Loucy (cell line): Measurements from ENCODE around the gene CADM1.

Experiments used
- EZH2phosphoT487 ChIP-seq: fragments of 200-600 bp; IDR thresholded peaks from 2 replicates; pipeline ENCODE4 v1.6.1; 2018; ENCODE audit warnings: antibody characterized with exemption, mild to moderate bottlenecking, moderate library complexity, borderline replicate concordance
- TF ChIP-seq, protein P1 (sequence below): fragments of 200-600 bp; sonication (generic); conservative IDR thresholded peaks from 2 replicates; pipeline ENCODE4 v1.5.1; 2014; ENCODE audit warnings: mild to moderate bottlenecking, antibody characterized with exemption, low read length

DNA sequence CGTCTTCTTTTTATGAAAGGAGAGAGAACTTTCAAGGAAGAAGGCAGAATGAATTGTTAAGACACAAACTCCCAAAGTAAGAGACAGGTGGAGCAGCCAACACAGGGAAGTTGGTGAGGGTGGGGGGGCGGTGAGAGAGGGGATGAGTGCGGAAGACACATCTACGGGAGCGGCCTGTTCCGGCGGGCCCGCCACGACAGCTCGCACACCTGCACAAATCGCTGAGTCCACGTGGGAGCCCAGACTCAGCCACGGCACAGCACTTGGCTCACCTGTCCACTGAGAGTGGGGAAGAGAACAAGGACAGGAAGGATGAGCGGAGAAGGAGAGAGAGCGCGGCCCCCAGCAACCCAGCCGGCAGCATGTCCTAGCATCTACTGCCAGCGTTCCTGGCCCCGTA, 331.1 kb downstream of the CADM1 start:
- no peak for TF ChIP-seq EZH2phosphoT487
- TF ChIP-seq, protein P1, sequence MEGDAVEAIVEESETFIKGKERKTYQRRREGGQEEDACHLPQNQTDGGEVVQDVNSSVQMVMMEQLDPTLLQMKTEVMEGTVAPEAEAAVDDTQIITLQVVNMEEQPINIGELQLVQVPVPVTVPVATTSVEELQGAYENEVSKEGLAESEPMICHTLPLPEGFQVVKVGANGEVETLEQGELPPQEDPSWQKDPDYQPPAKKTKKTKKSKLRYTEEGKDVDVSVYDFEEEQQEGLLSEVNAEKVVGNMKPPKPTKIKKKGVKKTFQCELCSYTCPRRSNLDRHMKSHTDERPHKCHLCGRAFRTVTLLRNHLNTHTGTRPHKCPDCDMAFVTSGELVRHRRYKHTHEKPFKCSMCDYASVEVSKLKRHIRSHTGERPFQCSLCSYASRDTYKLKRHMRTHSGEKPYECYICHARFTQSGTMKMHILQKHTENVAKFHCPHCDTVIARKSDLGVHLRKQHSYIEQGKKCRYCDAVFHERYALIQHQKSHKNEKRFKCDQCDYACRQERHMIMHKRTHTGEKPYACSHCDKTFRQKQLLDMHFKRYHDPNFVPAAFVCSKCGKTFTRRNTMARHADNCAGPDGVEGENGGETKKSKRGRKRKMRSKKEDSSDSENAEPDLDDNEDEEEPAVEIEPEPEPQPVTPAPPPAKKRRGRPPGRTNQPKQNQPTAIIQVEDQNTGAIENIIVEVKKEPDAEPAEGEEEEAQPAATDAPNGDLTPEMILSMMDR = no peak
